NOMO-1 (cell line): ENCODE data around the gene ACSS3.
"Not testable (repeated sequence)": the region's sequence is repeated elsewhere in the genome, so short reads cannot be mapped to it uniquely, and the experiment has no call there.

Source experiments
- DNase-seq, 2 experiments: peaks; one replicate each; lab custom pipeline; 2025; ENCODE audit not compliant: unreplicated experiment in 2 of 2; lab: John Stamatoyannopoulos, UW

The ACSS3 gene

GRCh38 chr12:81164827-81165226 is 86.9 kb downstream of the ACSS3 start:
- DNase-seq, result no peak

GRCh38 chr12:81166790-81167189 is 88.9 kb downstream of the ACSS3 start:
- DNase-seq, result no peak

GRCh38 chr12:81167694-81168093 is 89.8 kb downstream of the ACSS3 start:
- DNase-seq, result no peak

- no peak for DNase-seq
Measured at GRCh38 chr12:81168445-81168844, 90.6 kb downstream of the ACSS3 start.

GRCh38 chr12:81170072-81170471 is 92.2 kb downstream of the ACSS3 start:
- DNase-seq, result no peak

- DNase-seq, result no peak
Measured at GRCh38 chr12:81172851-81173250, 95.0 kb downstream of the ACSS3 start.

GRCh38 chr12:81174664-81175063 is 96.8 kb downstream of the ACSS3 start:
- DNase-seq, result no peak

- DNase-seq, result no peak
Measured at GRCh38 chr12:81176796-81177195, 98.9 kb downstream of the ACSS3 start.

- DNase-seq, result no peak
Measured at GRCh38 chr12:81181691-81182090, 103.8 kb downstream of the ACSS3 start.

GRCh38 chr12:81187686-81188085 is 109.8 kb downstream of the ACSS3 start:
- DNase-seq, result no peak

- DNase-seq, result no peak
Measured at GRCh38 chr12:81196595-81196994, 118.7 kb downstream of the ACSS3 start.

GRCh38 chr12:81200561-81200960 is 122.7 kb downstream of the ACSS3 start:
- DNase-seq, result not testable (repeated sequence)

GRCh38 chr12:81203671-81204204 is 125.9 kb downstream of the ACSS3 start:
- DNase-seq, result no peak

- no peak for DNase-seq
Measured at GRCh38 chr12:81205416-81205815, 127.5 kb downstream of the ACSS3 start.

- no peak for DNase-seq
Measured at GRCh38 chr12:81206429-81206828, 128.6 kb downstream of the ACSS3 start.

GRCh38 chr12:81207173-81207572 is 129.3 kb downstream of the ACSS3 start:
- no peak for DNase-seq

- DNase-seq, result no peak
Measured at GRCh38 chr12:81207664-81208063, 129.8 kb downstream of the ACSS3 start.

GRCh38 chr12:81208187-81208911 is 130.5 kb downstream of the ACSS3 start:
- DNase-seq, result no peak

GRCh38 chr12:81209012-81209411 is 131.1 kb downstream of the ACSS3 start:
- no peak for DNase-seq

- not testable (repeated sequence) for DNase-seq
Measured at GRCh38 chr12:81209772-81210225, 131.9 kb downstream of the ACSS3 start.

GRCh38 chr12:81211306-81211705 is 133.4 kb downstream of the ACSS3 start:
- DNase-seq, result no peak

GRCh38 chr12:81212996-81213696 is 135.3 kb downstream of the ACSS3 start:
- DNase-seq, result no peak
